K562 (cell line): ENCODE results near the gene CFAP221.

ENCODE experiments used
- ARID1B ChIP-seq: fragments of 450-650 bp; IDR thresholded peaks from 2 replicates; pipeline ENCODE4 v1.6.1; 2016; ENCODE audit warnings: antibody characterized with exemption, mild to moderate bottlenecking, inconsistent platforms
- ELF4 ChIP-seq: fragments of 450-650 bp; formaldehyde crosslinking; IDR thresholded peaks from 2 replicates; pipeline ENCODE4 v1.4.0; 2022; ENCODE audit warnings: missing genetic modification characterization
- GATAD2B ChIP-seq: fragments of 450-650 bp; IDR thresholded peaks from 2 replicates; pipeline ENCODE4 v1.6.1; 2017; ENCODE audit warnings: mild to moderate bottlenecking, borderline replicate concordance
- HDAC6 ChIP-seq: IDR thresholded peaks from 2 replicates; pipeline ENCODE4 v1.6.1; 2012; ENCODE audit warnings: low read depth, mild to moderate bottlenecking, control low read depth, inconsistent platforms, low read length, moderate library complexity
- LCOR ChIP-seq: sonication (generic); formaldehyde crosslinking; IDR thresholded peaks from 2 replicates; pipeline ENCODE4 v1.8.0; 2022; ENCODE audit warnings: mild to moderate bottlenecking, missing genetic modification reagents
- RAD51 ChIP-seq: fragments of 450-650 bp; IDR thresholded peaks from 2 replicates; pipeline ENCODE4 v1.7.1; 2016; ENCODE audit warnings: low read depth, mild to moderate bottlenecking, borderline replicate concordance
- SIN3B ChIP-seq: fragments of 450-650 bp; IDR thresholded peaks from 2 replicates; pipeline ENCODE4 v1.6.1; 2017; ENCODE audit warnings: low read depth, mild to moderate bottlenecking, moderate library complexity
- SIX5 ChIP-seq, 2 experiments: IDR thresholded peaks; 2 replicates each; pipeline ENCODE4 v1.6.1; 2011; ENCODE audit warnings: low read length in 2 of 2, borderline replicate concordance in 1 of 2, low read depth in 1 of 2, mild to moderate bottlenecking in 1 of 2, moderate library complexity in 1 of 2; ENCODE audit not compliant: insufficient read depth in 1 of 2
- TRIM24 ChIP-seq, 2 experiments: fragments of 450-650 bp; IDR thresholded peaks; 2 replicates each; pipeline ENCODE4 v1.6.1; 2016
- ZBTB40 ChIP-seq, 2 experiments: fragments of 450-650 bp in 1 of 2; sonication (generic) in 1 of 2; formaldehyde crosslinking in 1 of 2; IDR thresholded peaks; 2 replicates each; pipeline versions ENCODE4 v1.7.1 to v1.9.0; 2016 to 2022; ENCODE audit warnings: inconsistent platforms in 1 of 2, mild to moderate bottlenecking in 1 of 2, missing genetic modification reagents in 1 of 2
- ZSCAN32 ChIP-seq: fragments of 450-650 bp; formaldehyde crosslinking; IDR thresholded peaks from 2 replicates; pipeline ENCODE4 v1.4.0; 2020; ENCODE audit warnings: mild to moderate bottlenecking, moderate library complexity

DNA sequence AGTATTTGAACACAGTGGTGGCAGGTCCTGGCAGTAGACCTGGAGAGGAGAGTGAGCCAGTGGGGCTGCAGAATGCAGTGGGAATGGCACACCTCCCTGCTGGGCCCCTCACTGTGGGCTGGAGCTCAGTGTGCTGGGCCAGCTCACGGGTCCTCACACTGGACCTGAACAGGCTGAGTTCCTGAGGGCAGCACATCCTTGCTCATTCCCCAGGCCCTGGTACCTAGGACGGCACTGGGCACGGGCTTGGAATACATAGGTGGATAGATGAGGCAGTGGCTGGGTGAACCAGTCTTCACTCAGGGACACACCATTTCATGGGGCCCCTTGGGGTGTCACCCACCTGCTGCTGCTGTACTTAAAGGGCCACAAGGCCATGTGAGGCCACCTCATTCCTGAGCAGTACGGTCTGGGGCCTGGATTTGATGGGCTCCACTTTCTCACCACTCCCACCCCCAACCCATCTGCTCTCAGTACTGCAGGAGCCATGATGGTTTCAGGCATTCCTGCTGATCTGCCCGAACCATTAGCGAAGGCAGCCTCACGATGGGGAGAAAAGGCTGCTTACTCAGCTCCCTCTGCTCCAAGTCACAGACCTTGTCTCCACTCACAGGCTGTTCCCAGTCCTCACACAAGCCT lies 138.9 kb downstream of the CFAP221 start:
- TF ChIP-seq ZSCAN32 (CRISPR knock-in tag) (no peak), TRIM24 (IDR thresholded peaks at IDR 0.05) (no peak), LCOR (CRISPR knock-in tag) (no peak), ELF4 (CRISPR knock-in tag) (no peak), ZBTB40 (IDR thresholded peaks at IDR 0.05) (no peak), ZBTB40 (CRISPR knock-in tag; IDR thresholded peaks at IDR 0.05) (no peak), SIX5 (IDR thresholded peaks at IDR 0.05; ENCODE audit: borderline replicate concordance in 1 of 2, insufficient read depth in 1 of 2, low read depth in 1 of 2, low read length in 2 of 2) (no peak), GATAD2B (no peak), SIN3B (no peak), ARID1B (no peak), HDAC6 (no peak), RAD51 (no peak)
